Ishikawa (cell line): ENCODE results near the gene KCNB1.
A peak's percentile ranks its signal among the peaks of the same experiment; 100 is the strongest.

Experiments
- CEBPB ChIP-seq: IDR thresholded peaks from 2 replicates; pipeline ENCODE4 v1.6.1; 2012
- CREB1 ChIP-seq: IDR thresholded peaks from 2 replicates; pipeline ENCODE4 v1.6.1; 2012; ENCODE audit warnings: low read depth
- EGR1 ChIP-seq: IDR thresholded peaks from 2 replicates; pipeline ENCODE4 v1.6.1; 2012
- FOXM1 ChIP-seq: IDR thresholded peaks from 2 replicates; pipeline ENCODE4 v1.6.1; 2012; ENCODE audit warnings: low read depth, borderline replicate concordance
- NFIC ChIP-seq: IDR thresholded peaks from 2 replicates; pipeline ENCODE4 v1.6.1; 2012
- RAD21 ChIP-seq: IDR thresholded peaks from 2 replicates; pipeline ENCODE4 v1.6.1; 2012; ENCODE audit warnings: low read depth
- REST ChIP-seq: IDR thresholded peaks from 2 replicates; pipeline ENCODE4 v1.6.1; 2012; ENCODE audit warnings: low read depth, mild to moderate bottlenecking
- TAF1 ChIP-seq: IDR thresholded peaks from 2 replicates; pipeline ENCODE4 v1.6.1; 2012; ENCODE audit warnings: low read depth, mild to moderate bottlenecking
- TCF12 ChIP-seq: IDR thresholded peaks from 2 replicates; pipeline ENCODE4 v1.6.1; 2012; ENCODE audit warnings: low read depth
- TEAD4 ChIP-seq: IDR thresholded peaks from 2 replicates; pipeline ENCODE4 v1.6.1; 2012
- USF1 ChIP-seq: IDR thresholded peaks from 2 replicates; pipeline ENCODE4 v1.6.1; 2012
- YY1 ChIP-seq: IDR thresholded peaks from 2 replicates; pipeline ENCODE4 v1.6.1; 2012; ENCODE audit warnings: low read depth
- ZBTB7A ChIP-seq: IDR thresholded peaks from 2 replicates; pipeline ENCODE4 v1.6.1; 2012; ENCODE audit warnings: low read depth
- TF ChIP-seq, protein P1 (sequence below): IDR thresholded peaks from 2 replicates; pipeline ENCODE4 v1.6.1; 2012

The KCNB1 gene

DNA sequence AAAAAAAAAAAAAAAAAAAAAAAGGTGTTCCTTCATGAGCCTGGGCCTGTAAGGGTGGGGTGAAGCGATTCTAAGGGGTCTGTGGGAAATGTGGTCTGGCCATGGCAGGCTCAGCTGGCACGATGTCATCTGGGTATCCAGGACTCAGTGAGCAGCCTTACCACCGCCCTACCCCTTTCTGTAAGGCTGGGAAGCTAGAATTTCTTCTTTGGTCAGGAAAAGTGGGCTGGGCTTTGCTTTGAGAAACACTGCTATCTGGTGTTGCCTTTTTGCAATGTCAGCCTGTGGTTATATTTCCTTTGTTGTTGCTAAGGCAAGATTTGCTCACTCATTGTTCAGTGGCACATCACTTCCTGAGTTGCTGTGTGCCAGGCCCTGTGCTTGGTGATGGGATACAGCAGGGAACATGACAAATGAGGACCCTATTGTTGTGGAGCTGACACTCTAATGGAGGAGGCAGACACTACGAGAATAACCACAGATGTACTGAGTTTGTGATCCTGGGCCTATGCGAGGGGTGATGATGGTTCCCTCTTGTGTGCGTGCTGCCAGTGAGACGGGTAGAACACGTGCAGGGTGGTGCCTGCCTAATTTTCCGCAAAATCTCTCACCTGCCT, 158.7 kb downstream of the KCNB1 start:
- no peak for TF ChIP-seq USF1
- no peak for TF ChIP-seq EGR1
- TF ChIP-seq, protein P1, sequence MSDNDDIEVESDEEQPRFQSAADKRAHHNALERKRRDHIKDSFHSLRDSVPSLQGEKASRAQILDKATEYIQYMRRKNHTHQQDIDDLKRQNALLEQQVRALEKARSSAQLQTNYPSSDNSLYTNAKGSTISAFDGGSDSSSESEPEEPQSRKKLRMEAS: no peak
- peak; percentile 57 for TF ChIP-seq RAD21
- TF ChIP-seq YY1: no peak
- TF ChIP-seq FOXM1: no peak
- TF ChIP-seq REST: no peak

- TF ChIP-seq RAD21 (peak; percentile 41), CREB1 (no peak), NFIC (no peak), TCF12 (no peak)
- TF ChIP-seq, protein P1: no peak
Observed at GRCh38 chr20:49320460-49320859, 162.0 kb downstream of the KCNB1 start.

DNA sequence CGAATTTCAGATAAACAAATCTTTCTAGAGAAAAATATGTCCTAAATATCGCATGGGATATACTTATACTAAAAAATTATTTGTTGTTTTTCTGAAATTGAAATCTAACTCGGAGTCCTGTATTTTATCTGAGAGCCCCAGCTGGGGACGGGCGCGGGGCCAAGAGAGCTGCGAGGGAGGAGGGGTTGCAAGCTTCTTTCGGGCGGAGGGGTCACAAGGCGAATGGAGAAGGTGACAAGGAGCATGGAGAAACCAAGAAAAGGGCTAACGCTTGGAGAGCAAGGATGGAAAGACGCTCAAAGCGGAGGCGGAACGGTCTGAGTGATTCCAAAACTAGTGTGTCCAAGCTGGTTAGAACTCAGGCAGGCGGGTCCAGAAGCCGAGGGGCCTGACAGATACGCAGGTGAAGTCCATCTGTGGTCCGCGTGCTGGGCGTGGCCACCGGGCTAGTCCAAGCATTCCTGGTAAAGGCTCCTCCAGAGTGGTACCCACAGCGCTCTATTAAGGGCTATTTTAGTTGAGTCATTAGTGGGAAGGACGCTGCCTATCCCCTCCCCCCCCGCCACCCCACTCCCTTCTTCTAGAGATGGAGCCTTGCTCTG, 163.2 kb downstream of the KCNB1 start:
- TF ChIP-seq FOXM1 (no peak), TAF1 (no peak), RAD21 (no peak), ZBTB7A (no peak), TEAD4 (no peak), YY1 (no peak)
- TF ChIP-seq, protein P1: no peak

GRCh38 chr20:49318430-49319207, 163.8 kb downstream of the KCNB1 start:
- TF ChIP-seq REST: no peak

DNA sequence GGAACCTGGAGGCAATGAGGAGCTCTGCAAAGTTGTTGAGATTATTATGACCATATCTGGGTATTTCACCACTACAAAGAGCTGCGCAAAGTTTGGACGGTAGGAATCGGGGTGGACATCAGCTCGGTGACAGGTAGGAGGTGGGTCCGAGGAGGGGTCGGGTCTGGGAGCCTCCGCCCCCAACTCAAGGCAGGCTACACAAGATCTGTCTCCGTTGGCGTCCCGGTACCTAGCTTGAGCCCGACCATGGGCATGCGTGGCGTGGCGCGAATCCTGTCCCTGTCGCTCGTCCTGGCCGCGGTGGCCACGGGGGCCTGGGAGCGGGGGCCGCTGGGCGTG, 164.4 kb downstream of the KCNB1 start:
- TF ChIP-seq REST (no peak), TAF1 (no peak), EGR1 (no peak), TEAD4 (no peak), CEBPB (no peak), FOXM1 (no peak), NFIC (no peak), TCF12 (no peak)
